HepG2 (cell line): ENCODE data around the gene PSMD8. TPM values are rescaled to one million over a fixed set of nuclear protein-coding genes. Genes with fewer than 3 reads are reported as not detected.
A peak's percentile ranks its signal among the peaks of the same experiment; 100 is the strongest.

Experiments used
- E2F5 ChIP-seq: sonication (generic); formaldehyde crosslinking; conservative IDR thresholded peaks from 2 replicates; pipeline ENCODE4 v1.4.0; 2020; ENCODE audit warnings: missing genetic modification reagents
- HDAC2 ChIP-seq: sonication (generic); formaldehyde crosslinking; IDR thresholded peaks from 2 replicates; pipeline ENCODE4 v1.4.0; 2020; ENCODE audit warnings: missing genetic modification reagents
- HNF1B ChIP-seq: sonication (generic); formaldehyde crosslinking; IDR thresholded peaks from 2 replicates; pipeline ENCODE4 v1.5.1; 2020; ENCODE audit warnings: mild to moderate bottlenecking, moderate library complexity, missing genetic modification reagents
- IKZF4 ChIP-seq: sonication (generic); formaldehyde crosslinking; IDR thresholded peaks from 2 replicates; pipeline ENCODE4 v1.5.1; 2020; ENCODE audit warnings: borderline replicate concordance, mild to moderate bottlenecking, low read depth, missing genetic modification reagents; ENCODE audit errors: not compliant biosample characterization
- IRF9 ChIP-seq: sonication (generic); formaldehyde crosslinking; IDR thresholded peaks from 2 replicates; pipeline ENCODE4 v1.8.0; 2022; ENCODE audit warnings: missing genetic modification reagents, mild to moderate bottlenecking, borderline replicate concordance
- ISL2 ChIP-seq: sonication (generic); formaldehyde crosslinking; IDR thresholded peaks from 2 replicates; pipeline ENCODE4 v1.5.0; 2020; ENCODE audit warnings: missing genetic modification reagents
- KMT2A ChIP-seq: sonication (generic); formaldehyde crosslinking; IDR thresholded peaks from 2 replicates; pipeline ENCODE4 v1.4.0; 2020; ENCODE audit warnings: missing genetic modification reagents
- MED8 ChIP-seq: sonication (generic); formaldehyde crosslinking; IDR thresholded peaks from 2 replicates; pipeline ENCODE4 v1.8.1; 2023; ENCODE audit warnings: mild to moderate bottlenecking, missing genetic modification reagents; ENCODE audit not compliant: insufficient replicate concordance
- MEIS2 ChIP-seq: sonication (generic); formaldehyde crosslinking; IDR thresholded peaks from 2 replicates; pipeline ENCODE4 v1.9.0; 2021; ENCODE audit warnings: mild to moderate bottlenecking, missing genetic modification reagents
- MNT ChIP-seq: fragments of 450-650 bp; IDR thresholded peaks from 2 replicates; pipeline ENCODE4 v1.6.1; 2016
- MTA1 ChIP-seq: sonication (generic); formaldehyde crosslinking; IDR thresholded peaks from 2 replicates; pipeline ENCODE4 v1.4.0; 2020; ENCODE audit warnings: missing genetic modification reagents, mild to moderate bottlenecking, borderline replicate concordance
- MXD4 ChIP-seq: IDR thresholded peaks from 2 replicates; pipeline ENCODE4 v1.6.1; 2016; ENCODE audit warnings: mild to moderate bottlenecking, missing biosample characterization, missing genetic modification reagents
- NFE2L2 ChIP-seq: fragments of 150-350 bp; IDR thresholded peaks from 2 replicates; pipeline ENCODE4 v1.6.1; 2014; ENCODE audit warnings: low read length
- SATB2 ChIP-seq: sonication (generic); formaldehyde crosslinking; IDR thresholded peaks from 2 replicates; pipeline ENCODE4 v1.5.0; 2020; ENCODE audit warnings: missing genetic modification reagents
- TCF7 ChIP-seq: sonication (generic); IDR thresholded peaks from 2 replicates; pipeline ENCODE4 v1.6.1; 2016; ENCODE audit warnings: antibody characterized with exemption, low read depth
- ZNF136 ChIP-seq: sonication (generic); formaldehyde crosslinking; IDR thresholded peaks from 2 replicates; pipeline ENCODE4 v1.8.1; 2022; ENCODE audit warnings: low read depth, mild to moderate bottlenecking, moderate library complexity, missing genetic modification reagents
- ZNF224 ChIP-seq: sonication (generic); formaldehyde crosslinking; IDR thresholded peaks from 2 replicates; pipeline ENCODE4 v1.5.0; 2020; ENCODE audit warnings: mild to moderate bottlenecking, missing genetic modification reagents
- ZNF230 ChIP-seq: sonication (generic); formaldehyde crosslinking; IDR thresholded peaks from 2 replicates; pipeline ENCODE4 v1.4.0; 2020; ENCODE audit warnings: mild to moderate bottlenecking, missing genetic modification reagents
- ZNF598 ChIP-seq: sonication (generic); formaldehyde crosslinking; IDR thresholded peaks from 2 replicates; pipeline ENCODE4 v1.5.1; 2020; ENCODE audit warnings: mild to moderate bottlenecking, missing genetic modification reagents, borderline replicate concordance
- polyA plus RNA-seq, 8 experiments: library from polyadenylated mRNA; depleted of rRNA in 3 of 8; stranded (reverse) in 7 of 8; unstranded in 1 of 8; fragments of >200 nt; fragmentation: Illumina TruSeq in 4 of 8; extraction: Trizol in 4 of 8; gene quantifications; 2 replicates each; pipeline versions ENCODE4 v1.2.1 to v1.2.3, GENCODE V29; 2011 to 2016; ENCODE audit warnings: low read depth in 4 of 8, missing spikeins in 1 of 8, mixed read lengths in 1 of 8; ENCODE audit not compliant: insufficient read depth in 1 of 8
- total RNA-seq, 5 experiments: library from RNA; depleted of rRNA; stranded (reverse); fragments of >200 nt; fragmentation: Illumina TruSeq; extraction: Trizol; gene quantifications; 2 replicates each; pipeline ENCODE4 v1.2.3, GENCODE V29; 2016; ENCODE audit warnings: low read depth in 1 of 5
- TF ChIP-seq, protein P1 (sequence below): sonication (generic); formaldehyde crosslinking; IDR thresholded peaks from 2 replicates; pipeline ENCODE4 v1.8.0; 2022; ENCODE audit warnings: low read depth, missing genetic modification reagents
- TF ChIP-seq, protein P2 (sequence below): sonication (generic); formaldehyde crosslinking; IDR thresholded peaks from 2 replicates; pipeline ENCODE4 v1.5.0; 2020; ENCODE audit warnings: missing genetic modification reagents

The PSMD8 gene
- total and polyA plus RNA-seq, 2 of the 13 experiments (the other 11 are each of a cell fraction or from before 2014, with no cell fraction given) = 162 to 296 TPM

- no peak for TF ChIP-seq IRF9 (CRISPR knock-in tag)
- no peak for TF ChIP-seq TCF7
- TF ChIP-seq ISL2 (CRISPR knock-in tag) = no peak
- no peak for TF ChIP-seq SATB2
- TF ChIP-seq NFE2L2 = no peak
- TF ChIP-seq MXD4 = 0 out of 2 replicates have a peak, but pooled peaks have one; percentile 17
- TF ChIP-seq E2F5 = no peak
- 0 out of 2 replicates have a peak, but pooled peaks have one; percentile 20 for TF ChIP-seq HDAC2 (CRISPR knock-in tag)
- TF ChIP-seq ZNF230 (CRISPR knock-in tag) = no peak
- no peak for TF ChIP-seq MEIS2 (CRISPR knock-in tag)
- TF ChIP-seq MTA1 (CRISPR knock-in tag) = no peak
- no peak for TF ChIP-seq IKZF4
- TF ChIP-seq MNT = no peak
- TF ChIP-seq KMT2A (CRISPR knock-in tag) = no peak
- TF ChIP-seq ZNF136 (CRISPR knock-in tag) = no peak
- TF ChIP-seq, protein P1, sequence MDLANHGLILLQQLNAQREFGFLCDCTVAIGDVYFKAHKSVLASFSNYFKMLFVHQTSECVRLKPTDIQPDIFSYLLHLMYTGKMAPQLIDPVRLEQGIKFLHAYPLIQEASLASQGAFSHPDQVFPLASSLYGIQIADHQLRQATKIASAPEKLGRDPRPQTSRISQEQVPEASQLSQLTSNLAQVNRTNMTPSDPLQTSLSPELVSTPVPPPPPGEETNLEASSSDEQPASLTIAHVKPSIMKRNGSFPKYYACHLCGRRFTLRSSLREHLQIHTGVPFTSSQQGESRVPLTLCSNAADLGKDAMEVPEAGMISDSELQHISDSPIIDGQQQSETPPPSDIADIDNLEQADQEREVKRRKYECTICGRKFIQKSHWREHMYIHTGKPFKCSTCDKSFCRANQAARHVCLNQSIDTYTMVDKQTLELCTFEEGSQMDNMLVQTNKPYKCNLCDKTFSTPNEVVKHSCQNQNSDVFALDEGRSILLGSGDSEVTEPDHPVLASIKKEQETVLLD (CRISPR knock-in tag) = no peak
- TF ChIP-seq, protein P2, sequence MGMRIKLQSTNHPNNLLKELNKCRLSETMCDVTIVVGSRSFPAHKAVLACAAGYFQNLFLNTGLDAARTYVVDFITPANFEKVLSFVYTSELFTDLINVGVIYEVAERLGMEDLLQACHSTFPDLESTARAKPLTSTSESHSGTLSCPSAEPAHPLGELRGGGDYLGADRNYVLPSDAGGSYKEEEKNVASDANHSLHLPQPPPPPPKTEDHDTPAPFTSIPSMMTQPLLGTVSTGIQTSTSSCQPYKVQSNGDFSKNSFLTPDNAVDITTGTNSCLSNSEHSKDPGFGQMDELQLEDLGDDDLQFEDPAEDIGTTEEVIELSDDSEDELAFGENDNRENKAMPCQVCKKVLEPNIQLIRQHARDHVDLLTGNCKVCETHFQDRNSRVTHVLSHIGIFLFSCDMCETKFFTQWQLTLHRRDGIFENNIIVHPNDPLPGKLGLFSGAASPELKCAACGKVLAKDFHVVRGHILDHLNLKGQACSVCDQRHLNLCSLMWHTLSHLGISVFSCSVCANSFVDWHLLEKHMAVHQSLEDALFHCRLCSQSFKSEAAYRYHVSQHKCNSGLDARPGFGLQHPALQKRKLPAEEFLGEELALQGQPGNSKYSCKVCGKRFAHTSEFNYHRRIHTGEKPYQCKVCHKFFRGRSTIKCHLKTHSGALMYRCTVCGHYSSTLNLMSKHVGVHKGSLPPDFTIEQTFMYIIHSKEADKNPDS (CRISPR knock-in tag) = no peak
- no peak for TF ChIP-seq ZNF224 (CRISPR knock-in tag)
- TF ChIP-seq MED8 (CRISPR knock-in tag) = no peak
- TF ChIP-seq HNF1B = no peak
- TF ChIP-seq ZNF598 = no peak
Observed at GRCh38 chr19:38336638-38337359, 37.6 kb upstream of the PSMD8 start (continued).
